H1 (cell line): ENCODE results near the gene PRG3.

ENCODE experiments used
- CREB1 ChIP-seq: IDR thresholded peaks from 2 replicates; pipeline ENCODE4 v1.6.1; 2012; ENCODE audit warnings: inconsistent platforms
- POLR2A ChIP-seq, 2 experiments: IDR thresholded peaks; 1 replicate in 1 of 2; 2 replicates in 1 of 2; pipeline ENCODE4 v1.6.1; 2011; ENCODE audit warnings: low read depth in 2 of 2, low read length in 2 of 2, mild to moderate bottlenecking in 2 of 2; ENCODE audit errors: control extremely low read depth in 1 of 2
- SP1 ChIP-seq: IDR thresholded peaks from 2 replicates; pipeline ENCODE4 v1.6.1; 2011; ENCODE audit warnings: low read depth, low read length
- TF ChIP-seq, protein P1 (sequence below), 3 experiments: IDR thresholded peaks; 1 replicate in 2 of 3; 2 replicates in 1 of 3; pipeline versions ENCODE4 v1.5.1 to v1.6.1; 2011; ENCODE audit warnings: low read length in 3 of 3, mild to moderate bottlenecking in 3 of 3, inconsistent platforms in 2 of 3, low read depth in 1 of 3, moderate library complexity in 1 of 3; ENCODE audit not compliant: insufficient read depth in 1 of 3; ENCODE audit errors: control extremely low read depth in 1 of 3

DNA sequence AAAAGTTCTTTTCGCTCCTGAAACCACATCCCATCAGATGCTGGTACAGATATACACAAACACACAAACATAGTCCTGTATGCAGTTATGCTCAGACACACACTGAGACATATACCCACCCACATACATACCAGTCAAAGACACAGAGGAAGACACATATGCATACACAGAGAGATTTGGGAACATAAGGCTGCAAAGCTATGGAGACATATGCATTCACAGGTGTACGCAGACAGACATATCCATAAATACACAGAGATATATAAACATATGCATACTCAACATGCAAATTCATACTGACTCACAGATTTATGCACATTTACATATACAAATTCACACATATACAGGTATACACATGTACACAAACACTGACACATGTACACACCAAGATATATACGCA lies 6.0 kb downstream of the PRG3 start:
- no peak for TF ChIP-seq POLR2A (IDR thresholded peaks at IDR 0.05; ENCODE audit: control extremely low read depth in 1 of 2, low read depth in 2 of 2, low read length in 2 of 2)
- TF ChIP-seq, protein P1, sequence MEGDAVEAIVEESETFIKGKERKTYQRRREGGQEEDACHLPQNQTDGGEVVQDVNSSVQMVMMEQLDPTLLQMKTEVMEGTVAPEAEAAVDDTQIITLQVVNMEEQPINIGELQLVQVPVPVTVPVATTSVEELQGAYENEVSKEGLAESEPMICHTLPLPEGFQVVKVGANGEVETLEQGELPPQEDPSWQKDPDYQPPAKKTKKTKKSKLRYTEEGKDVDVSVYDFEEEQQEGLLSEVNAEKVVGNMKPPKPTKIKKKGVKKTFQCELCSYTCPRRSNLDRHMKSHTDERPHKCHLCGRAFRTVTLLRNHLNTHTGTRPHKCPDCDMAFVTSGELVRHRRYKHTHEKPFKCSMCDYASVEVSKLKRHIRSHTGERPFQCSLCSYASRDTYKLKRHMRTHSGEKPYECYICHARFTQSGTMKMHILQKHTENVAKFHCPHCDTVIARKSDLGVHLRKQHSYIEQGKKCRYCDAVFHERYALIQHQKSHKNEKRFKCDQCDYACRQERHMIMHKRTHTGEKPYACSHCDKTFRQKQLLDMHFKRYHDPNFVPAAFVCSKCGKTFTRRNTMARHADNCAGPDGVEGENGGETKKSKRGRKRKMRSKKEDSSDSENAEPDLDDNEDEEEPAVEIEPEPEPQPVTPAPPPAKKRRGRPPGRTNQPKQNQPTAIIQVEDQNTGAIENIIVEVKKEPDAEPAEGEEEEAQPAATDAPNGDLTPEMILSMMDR (IDR thresholded peaks at IDR 0.05; ENCODE audit: control extremely low read depth in 1 of 3, insufficient read depth in 1 of 3, low read depth in 1 of 3, low read length in 3 of 3), result no peak
- TF ChIP-seq SP1, result no peak
- TF ChIP-seq CREB1, result no peak
